Duodenal mucosa (tissue), 2 donors: ENCODE measurements around the gene SSTR5.

Experiments used
- H3K27ac ChIP-seq: one replicate; pipeline ENCODE4 v1.7.0; 2013; ENCODE audit warnings: low read depth, low read length
- H3K27me3 ChIP-seq, 2 donors: one replicate each; pipeline ENCODE4 v1.7.0; 2013; ENCODE audit warnings: low read length in 2 of 2, control low read depth in 1 of 2; ENCODE audit not compliant: insufficient read depth in 2 of 2, control insufficient read depth in 1 of 2
- H3K36me3 ChIP-seq, 2 donors: one replicate each; pipeline ENCODE4 v1.7.0; 2013; ENCODE audit warnings: low read length in 2 of 2, control low read depth in 1 of 2; ENCODE audit not compliant: insufficient read depth in 2 of 2, control insufficient read depth in 1 of 2
- H3K4me1 ChIP-seq, 2 donors: one replicate each; pipeline ENCODE4 v1.7.0; 2013; ENCODE audit warnings: low read length in 2 of 2, control low read depth in 1 of 2; ENCODE audit not compliant: insufficient read depth in 2 of 2, control insufficient read depth in 1 of 2
- H3K4me3 ChIP-seq, 2 donors: one replicate each; pipeline ENCODE4 v1.7.0; 2013; ENCODE audit warnings: low read length in 2 of 2, low read depth in 1 of 2
- H3K9ac ChIP-seq, 2 donors: one replicate each; pipeline ENCODE4 v1.7.0; 2013; ENCODE audit warnings: low read length in 2 of 2, low read depth in 1 of 2
- H3K9me3 ChIP-seq, 2 donors: one replicate each; pipeline ENCODE4 v1.7.0; 2013; ENCODE audit warnings: low read length in 2 of 2, control low read depth in 1 of 2; ENCODE audit not compliant: control insufficient read depth in 1 of 2

SSTR5 gene

DNA sequence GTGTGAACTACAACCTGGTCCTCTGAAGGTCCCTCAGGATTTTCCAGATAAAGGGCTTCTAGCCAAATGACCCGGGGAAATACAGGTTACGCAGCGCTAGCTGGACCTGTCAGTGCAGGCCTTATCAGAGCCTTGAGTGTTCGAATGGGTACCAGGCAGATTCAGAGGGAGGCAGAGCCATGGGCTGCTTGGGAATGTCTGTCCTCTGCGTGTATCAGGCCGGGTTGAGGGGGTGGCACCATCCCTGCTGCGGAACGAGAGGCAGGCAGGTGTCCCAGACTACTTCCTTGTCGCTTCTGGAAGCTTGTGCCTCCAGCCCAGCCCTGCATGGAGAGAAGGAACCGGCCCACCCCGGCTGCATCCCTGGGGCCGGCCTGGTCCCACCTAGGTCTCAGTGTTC, 33.6 kb upstream of the SSTR5 start:
- H3K4me1 ChIP-seq = no peaks in the 10 kb centered on the region
- H3K27ac ChIP-seq = no peak overlapping the region
- H3K9me3 ChIP-seq = no peaks in the 10 kb centered on the region
- H3K36me3 ChIP-seq = no peaks in the 10 kb centered on the region
- no peak overlapping the region for H3K4me3 ChIP-seq
- peaks cover 0 to 7% of the 10 kb centered on the region in 2 donors for H3K27me3 ChIP-seq
- H3K9ac ChIP-seq = no peak overlapping the region

DNA sequence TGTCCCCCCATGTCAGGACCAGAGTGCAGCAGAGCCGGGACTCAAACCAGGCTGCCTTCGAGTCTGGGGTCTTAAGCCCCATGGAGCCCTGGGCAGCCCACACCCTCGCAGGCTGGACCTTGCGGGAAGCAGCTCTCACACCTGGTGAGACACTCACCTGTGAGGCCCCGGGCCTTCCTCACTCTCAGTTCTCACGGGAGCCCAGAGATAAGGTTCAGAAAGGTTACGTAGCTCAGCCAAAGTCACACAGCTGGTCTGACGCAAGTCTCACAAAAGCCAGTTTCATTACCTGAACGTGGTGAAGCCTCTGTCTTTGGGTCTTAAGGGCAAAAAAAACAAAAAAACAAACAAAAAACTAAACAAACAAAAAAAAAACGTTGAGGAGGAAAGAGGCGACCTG, 32.8 kb upstream of the SSTR5 start:
- Histone ChIP-seq H3K9ac (no peak overlapping the region), H3K36me3 (no peaks in the 10 kb centered on the region), H3K27me3 (peaks cover 0 to 7% of the 10 kb centered on the region in 2 donors), H3K4me3 (no peak overlapping the region), H3K27ac (no peak overlapping the region), H3K9me3 (no peaks in the 10 kb centered on the region), H3K4me1 (no peaks in the 10 kb centered on the region)

- no peak overlapping the region for H3K27ac ChIP-seq
- no peak overlapping the region for H3K9ac ChIP-seq
- H3K9me3 ChIP-seq = no peaks in the 10 kb centered on the region
- no peaks in the 10 kb centered on the region for H3K4me1 ChIP-seq
- H3K27me3 ChIP-seq = peaks cover 0 to 7% of the 10 kb centered on the region in 2 donors
- H3K36me3 ChIP-seq = no peaks in the 10 kb centered on the region
- H3K4me3 ChIP-seq = no peak overlapping the region
These were observed 32.2 kb upstream of the SSTR5 start for GRCh38 chr16:1040346-1040745.

GRCh38 chr16:1042049-1042744, 30.4 kb upstream of the SSTR5 start:
- no peak overlapping the region for H3K4me3 ChIP-seq
- H3K36me3 ChIP-seq = no peaks in the 10 kb centered on the region
- no peak overlapping the region for H3K27ac ChIP-seq
- H3K4me1 ChIP-seq = no peaks in the 10 kb centered on the region
- H3K9ac ChIP-seq = no peak overlapping the region
- H3K27me3 ChIP-seq = peaks cover 0 to 4% of the 10 kb centered on the region in 2 donors
- H3K9me3 ChIP-seq = no peaks in the 10 kb centered on the region

DNA sequence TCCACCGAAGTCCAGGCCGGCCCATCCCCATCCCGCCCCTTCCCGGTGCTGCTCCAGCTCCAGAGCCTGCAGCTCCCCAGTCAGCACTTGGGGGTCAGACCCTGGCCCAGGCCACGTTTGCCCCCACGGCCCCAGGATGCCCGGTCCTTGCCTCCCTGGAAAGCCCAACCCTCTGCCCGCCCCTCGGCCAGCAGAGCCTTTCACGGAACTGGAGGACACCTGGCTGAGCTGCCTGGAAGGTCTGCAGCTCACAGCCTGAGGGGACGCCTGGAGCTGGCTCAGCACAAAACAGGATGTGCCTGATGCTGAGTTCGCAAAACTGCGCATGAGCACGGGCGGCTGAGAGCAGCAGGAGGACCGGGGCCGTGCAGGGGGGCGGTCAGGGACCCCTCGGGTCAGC, 29.7 kb upstream of the SSTR5 start:
- Histone ChIP-seq H3K27ac (no peak overlapping the region), H3K9me3 (no peaks in the 10 kb centered on the region), H3K9ac (no peak overlapping the region), H3K4me3 (no peak overlapping the region), H3K4me1 (no peaks in the 10 kb centered on the region), H3K36me3 (no peaks in the 10 kb centered on the region), H3K27me3 (peaks cover 0 to 4% of the 10 kb centered on the region in 2 donors)

GRCh38 chr16:1043881-1044451, 28.6 kb upstream of the SSTR5 start:
- H3K36me3 ChIP-seq = no peaks in the 10 kb centered on the region
- H3K9ac ChIP-seq = no peak overlapping the region
- no peak overlapping the region for H3K4me3 ChIP-seq
- no peaks in the 10 kb centered on the region for H3K27me3 ChIP-seq
- no peaks in the 10 kb centered on the region for H3K9me3 ChIP-seq
- H3K27ac ChIP-seq = no peak overlapping the region
- H3K4me1 ChIP-seq = no peaks in the 10 kb centered on the region

GRCh38 chr16:1044460-1045309, 27.9 kb upstream of the SSTR5 start:
- Histone ChIP-seq H3K27ac (no peak overlapping the region), H3K4me1 (no peaks in the 10 kb centered on the region), H3K9ac (no peak overlapping the region), H3K36me3 (no peaks in the 10 kb centered on the region), H3K4me3 (no peak overlapping the region), H3K27me3 (no peaks in the 10 kb centered on the region), H3K9me3 (no peaks in the 10 kb centered on the region)

- H3K27me3 ChIP-seq = no peaks in the 10 kb centered on the region
These were observed 27.1 kb upstream of the SSTR5 start for GRCh38 chr16:1045310-1045992.

GRCh38 chr16:1045993-1046911, 26.3 kb upstream of the SSTR5 start:
- no peaks in the 10 kb centered on the region for H3K27me3 ChIP-seq
- H3K27ac ChIP-seq = no peak overlapping the region
- H3K4me3 ChIP-seq = no peak overlapping the region

More at GRCh38 chr16:1045310-1045992, 27.1 kb upstream of the SSTR5 start:
- Histone ChIP-seq H3K9ac (no peak overlapping the region), H3K4me1 (no peaks in the 10 kb centered on the region), H3K9me3 (no peaks in the 10 kb centered on the region), H3K27ac (no peak overlapping the region), H3K36me3 (no peaks in the 10 kb centered on the region), H3K4me3 (no peak overlapping the region)

More at GRCh38 chr16:1045993-1046911, 26.3 kb upstream of the SSTR5 start:
- Histone ChIP-seq H3K9ac (no peak overlapping the region), H3K36me3 (no peaks in the 10 kb centered on the region), H3K9me3 (no peaks in the 10 kb centered on the region), H3K4me1 (no peaks in the 10 kb centered on the region)
